HG03064 (cell line): ENCODE results near the gene LINC00237.

Experiments used
- ATAC-seq: cut with Tn5 transposase; IDR thresholded peaks from one replicate; pipeline ENCODE4 v1.9.1; 2021; ENCODE audit warnings: low read depth; ENCODE audit not compliant: unreplicated experiment

LINC00237 gene

GRCh38 chr20:21100578-21101452, 5.3 kb downstream of the LINC00237 start:
- no peak for ATAC-seq

DNA sequence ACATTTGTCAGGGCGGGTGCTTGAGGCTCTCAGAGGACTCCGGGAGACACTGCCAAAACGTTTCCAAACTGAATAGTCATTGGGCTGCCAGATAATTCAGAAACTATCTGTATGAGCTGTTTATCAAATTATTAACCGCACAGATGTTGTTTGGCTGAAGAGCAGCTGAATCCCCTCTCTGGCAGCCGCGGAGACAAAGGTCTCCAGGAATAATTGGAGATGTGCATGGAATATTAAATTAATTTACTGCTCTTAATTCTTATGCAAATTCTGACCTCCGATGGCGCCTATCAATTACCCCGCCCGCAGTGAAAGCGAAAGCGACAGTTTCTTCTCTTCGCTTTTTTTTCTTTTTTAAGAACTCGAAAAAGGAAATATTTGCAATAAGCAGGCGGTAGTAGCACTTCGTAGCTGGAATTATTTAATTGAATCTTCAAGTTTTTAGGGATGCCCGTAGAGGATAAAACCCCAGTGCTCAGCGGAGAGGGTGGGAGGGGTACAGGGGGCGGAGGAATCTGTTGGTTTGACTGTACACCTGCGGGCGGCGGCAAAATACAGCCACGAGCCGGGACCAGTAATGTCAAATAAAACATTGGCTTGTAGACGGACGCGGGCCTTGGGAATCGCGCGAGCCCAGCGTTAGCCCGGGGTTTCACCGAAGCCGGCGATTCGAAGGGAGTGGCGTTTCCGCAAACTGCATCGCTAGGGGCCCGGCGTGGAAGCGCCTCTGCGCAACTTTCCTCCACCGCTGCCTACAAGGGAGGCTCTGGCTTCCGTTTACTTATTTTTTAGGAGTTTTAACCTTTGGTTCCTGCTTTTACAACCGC, 6.2 kb downstream of the LINC00237 start:
- ATAC-seq: no peak

DNA sequence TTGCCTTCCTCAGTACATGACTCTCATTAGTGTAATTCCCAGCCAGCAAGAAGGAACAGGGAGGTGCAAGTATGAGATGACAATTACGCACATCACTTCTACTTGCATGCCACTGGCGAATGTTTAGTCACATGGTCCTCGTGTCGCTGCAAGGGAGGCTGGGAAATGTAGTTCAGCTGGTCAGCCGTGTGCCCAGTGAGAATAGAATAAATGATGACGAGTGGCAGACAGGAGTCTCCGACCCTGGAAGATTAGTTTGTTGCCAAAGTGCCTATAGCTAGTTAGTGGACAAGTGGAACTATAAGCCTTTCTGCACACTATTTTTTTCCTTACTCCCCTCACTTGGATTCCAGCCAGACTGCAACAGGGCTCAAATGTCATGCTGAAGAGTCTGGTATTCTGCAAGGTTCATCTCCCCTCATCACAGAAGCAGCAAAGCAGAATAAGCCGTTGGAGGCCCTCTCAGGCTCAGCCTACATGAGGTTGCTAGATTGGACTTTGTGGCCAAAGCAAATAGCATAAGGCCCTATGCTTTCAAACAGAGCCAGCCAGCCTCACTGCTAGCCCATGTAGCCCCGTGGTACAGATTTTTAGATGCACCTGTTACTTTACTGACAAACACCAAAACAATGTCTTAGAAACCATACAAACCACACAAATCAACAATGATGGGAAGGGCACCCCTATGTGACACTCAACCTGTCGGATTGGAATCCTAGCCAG, 9.7 kb downstream of the LINC00237 start:
- no peak for ATAC-seq

GRCh38 chr20:21092806-21093205, 13.4 kb downstream of the LINC00237 start:
- no peak for ATAC-seq

- ATAC-seq: no peak
Measured at GRCh38 chr20:21090721-21091120, 15.4 kb downstream of the LINC00237 start.

- ATAC-seq: no peak
Measured at GRCh38 chr20:21090111-21090618, 16.0 kb downstream of the LINC00237 start.

GRCh38 chr20:21089391-21089790, 16.8 kb downstream of the LINC00237 start:
- ATAC-seq: no peak

DNA sequence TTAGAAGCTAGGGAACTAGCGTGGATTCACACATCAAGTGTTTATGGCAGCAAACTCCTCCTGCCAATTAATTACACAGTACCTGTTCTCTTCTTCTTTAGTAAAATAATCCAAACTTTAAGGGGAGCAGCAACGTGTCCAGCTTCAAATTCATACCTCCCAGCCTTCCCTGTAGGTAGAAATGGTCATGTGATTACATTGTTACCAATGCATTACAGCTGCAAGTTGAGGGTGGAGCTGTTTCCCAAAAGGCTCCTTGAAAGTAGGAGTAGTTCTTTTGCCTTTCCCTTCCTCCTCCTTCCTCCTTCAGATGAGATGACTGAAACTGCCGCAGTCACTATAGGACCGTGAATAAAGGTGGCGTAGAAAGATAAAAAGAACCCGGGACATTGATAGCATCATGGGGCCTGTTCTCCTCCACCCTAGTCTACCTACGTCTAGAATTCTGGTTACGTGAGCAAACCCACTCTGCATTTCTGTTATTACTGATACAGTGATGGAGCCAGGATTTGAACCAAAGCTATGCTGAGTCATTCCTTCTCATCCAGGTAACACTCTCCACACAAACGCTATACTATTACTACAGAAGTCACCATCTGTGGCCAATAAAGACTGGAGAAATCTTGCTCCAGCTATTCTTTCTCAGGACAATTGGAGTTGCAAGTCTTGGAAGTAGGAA, 18.2 kb downstream of the LINC00237 start:
- ATAC-seq: no peak

DNA sequence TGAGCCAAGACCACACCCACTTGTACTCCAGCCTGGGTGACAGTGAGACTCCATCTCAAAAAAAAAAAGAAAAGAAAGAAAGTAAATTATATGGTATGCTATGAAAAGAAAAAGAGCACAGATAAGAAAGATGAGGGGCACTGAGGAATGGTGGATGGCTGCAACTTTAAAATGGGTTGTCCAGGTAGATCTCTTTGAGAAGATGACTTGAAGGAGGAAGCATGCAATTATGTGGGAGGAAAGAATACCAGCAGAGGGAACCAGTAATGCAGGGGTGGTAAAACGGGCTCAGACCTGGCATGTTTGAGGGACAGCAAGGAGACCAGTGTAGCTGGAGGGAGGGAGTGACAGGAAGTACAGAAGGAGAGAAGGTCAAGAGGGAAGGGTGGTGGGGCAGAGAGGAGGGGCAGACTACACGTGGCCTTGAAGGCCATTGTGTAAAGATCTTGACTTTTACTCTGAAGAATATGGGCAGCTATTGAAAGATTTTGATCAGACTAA, 22.3 kb downstream of the LINC00237 start:
- ATAC-seq: no peak

GRCh38 chr20:21082584-21082983, 23.6 kb downstream of the LINC00237 start:
- no peak for ATAC-seq

DNA sequence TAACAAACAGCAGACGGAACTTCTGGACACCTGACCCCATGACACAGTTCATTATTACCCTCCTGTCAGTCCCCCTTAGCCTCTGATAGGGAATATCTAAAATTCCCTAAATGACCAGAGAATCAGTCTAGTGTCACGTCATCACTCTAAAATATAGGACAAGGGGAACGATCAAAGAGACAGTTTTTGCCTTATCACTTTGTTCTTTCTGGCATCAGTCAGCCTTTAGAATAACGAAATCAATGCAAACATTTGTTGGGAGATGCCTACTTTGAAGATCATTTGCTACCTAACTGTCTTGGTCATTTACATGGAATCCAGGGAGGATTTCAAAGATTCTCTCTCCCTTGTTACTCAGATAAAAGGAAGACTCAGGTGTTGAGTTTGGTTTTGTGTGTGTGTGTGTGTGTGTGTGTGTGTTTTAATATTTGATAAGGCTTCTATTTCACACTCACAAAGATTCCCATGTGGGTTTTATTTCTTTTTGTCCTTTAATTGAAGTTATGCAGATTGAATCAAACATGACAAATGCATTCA, 28.3 kb downstream of the LINC00237 start:
- no peak for ATAC-seq

GRCh38 chr20:21076073-21076472, 30.1 kb downstream of the LINC00237 start:
- no peak for ATAC-seq

DNA sequence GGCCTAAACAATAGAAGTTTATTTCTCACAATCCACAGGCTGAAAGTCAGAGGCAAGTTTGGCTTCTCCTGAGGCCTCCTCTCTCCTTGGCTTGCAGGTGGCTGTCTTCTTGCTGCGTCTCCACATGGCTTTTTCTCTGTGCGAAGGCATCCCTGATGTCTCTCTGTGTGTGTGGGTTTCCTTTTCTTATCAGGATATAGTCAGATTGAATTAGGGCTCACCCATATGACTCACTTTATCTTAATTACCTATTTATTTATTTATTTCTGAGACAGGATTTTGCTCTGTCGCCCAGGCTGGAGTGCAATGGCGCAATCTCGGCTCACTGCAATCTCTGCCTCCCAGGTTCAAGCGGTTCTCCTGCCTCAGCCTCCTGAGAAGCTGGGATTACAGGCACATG, 30.7 kb downstream of the LINC00237 start:
- no peak for ATAC-seq

GRCh38 chr20:21074605-21075336, 31.4 kb downstream of the LINC00237 start:
- peak; percentile 95 for ATAC-seq

GRCh38 chr20:21067255-21067654, 38.9 kb downstream of the LINC00237 start:
- no peak for ATAC-seq

GRCh38 chr20:21064924-21065323, 41.2 kb downstream of the LINC00237 start:
- no peak for ATAC-seq

- ATAC-seq: no peak
Measured at GRCh38 chr20:21063276-21063675, 42.9 kb downstream of the LINC00237 start.

DNA sequence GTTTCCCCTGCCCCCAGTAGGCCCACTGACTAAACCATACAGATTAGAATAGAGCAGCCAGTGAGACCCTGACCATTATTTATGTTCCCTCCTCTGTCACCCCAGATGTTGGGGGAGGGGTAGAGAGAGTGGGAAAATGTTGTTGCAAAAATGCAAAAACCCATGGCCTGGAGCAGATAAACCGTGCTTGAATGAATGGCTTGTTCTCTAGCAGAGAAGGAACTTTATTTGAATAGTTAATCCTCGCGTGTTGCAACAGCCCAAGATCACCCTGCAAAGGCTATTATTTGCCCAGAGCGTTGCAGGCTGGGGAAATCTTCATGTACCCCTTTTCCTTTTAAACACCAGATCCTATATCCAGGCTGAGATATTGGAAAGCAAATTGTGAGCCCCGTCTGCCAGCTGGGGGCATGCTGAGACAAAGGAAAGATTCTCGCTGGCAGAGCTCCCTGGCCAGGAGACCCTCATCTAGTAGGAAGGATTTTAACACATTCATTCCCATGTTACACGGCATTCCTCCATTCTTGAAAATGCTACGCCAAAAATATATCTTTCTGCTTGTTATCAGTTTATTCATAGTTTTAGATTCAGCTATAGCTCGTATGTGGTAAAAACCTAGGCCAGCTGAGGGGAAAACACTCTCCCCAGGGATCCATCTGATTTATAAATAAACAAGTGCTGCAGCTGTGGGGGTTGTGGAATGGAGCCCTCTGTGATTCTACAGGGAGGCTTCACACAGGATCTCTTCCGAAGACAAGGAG, 53.0 kb downstream of the LINC00237 start:
- no peak for ATAC-seq

DNA sequence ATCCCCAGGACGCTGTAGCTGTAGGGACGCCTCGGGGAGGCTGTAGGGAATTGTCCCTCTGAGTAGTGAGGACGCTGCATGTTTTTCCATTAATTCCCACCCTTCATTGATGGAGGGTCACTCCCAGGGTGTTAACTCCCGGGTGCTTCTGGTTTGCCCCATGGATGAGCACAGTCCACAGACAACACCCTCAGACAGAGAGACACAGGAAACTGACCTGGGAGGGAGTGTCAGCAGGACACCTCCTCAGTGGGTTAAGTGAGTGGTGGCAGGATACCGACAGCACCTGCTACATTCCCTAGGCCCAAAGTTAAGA, 53.5 kb downstream of the LINC00237 start:
- no peak for ATAC-seq
